Endometrial microvascular endothelial cells (primary cell): ENCODE results near the gene BNC2. TPM values are rescaled to one million over a fixed set of nuclear protein-coding genes. Genes with fewer than 3 reads are reported as not detected.
"Not testable (repeated sequence)": the region's sequence is repeated elsewhere in the genome, so short reads cannot be mapped to it uniquely, and the experiment has no call there.

Experiments
- in situ Hi-C: cut with HindIII; loops from 2 replicates; pipeline ENCODE4 v1.10.0; 2017; ENCODE audit warnings: low sequenced_read_pairs, low pct_unique_long_range_greater_than_20kb; ENCODE audit errors: inconsistent ontology term
- total RNA-seq: library from RNA; depleted of rRNA; stranded (reverse); fragments of >200 nt; gene quantifications from one replicate; pipeline ENCODE4 v1.2.3, GENCODE V29; 2015; ENCODE audit errors: inconsistent ontology term

Gene BNC2, protein sequence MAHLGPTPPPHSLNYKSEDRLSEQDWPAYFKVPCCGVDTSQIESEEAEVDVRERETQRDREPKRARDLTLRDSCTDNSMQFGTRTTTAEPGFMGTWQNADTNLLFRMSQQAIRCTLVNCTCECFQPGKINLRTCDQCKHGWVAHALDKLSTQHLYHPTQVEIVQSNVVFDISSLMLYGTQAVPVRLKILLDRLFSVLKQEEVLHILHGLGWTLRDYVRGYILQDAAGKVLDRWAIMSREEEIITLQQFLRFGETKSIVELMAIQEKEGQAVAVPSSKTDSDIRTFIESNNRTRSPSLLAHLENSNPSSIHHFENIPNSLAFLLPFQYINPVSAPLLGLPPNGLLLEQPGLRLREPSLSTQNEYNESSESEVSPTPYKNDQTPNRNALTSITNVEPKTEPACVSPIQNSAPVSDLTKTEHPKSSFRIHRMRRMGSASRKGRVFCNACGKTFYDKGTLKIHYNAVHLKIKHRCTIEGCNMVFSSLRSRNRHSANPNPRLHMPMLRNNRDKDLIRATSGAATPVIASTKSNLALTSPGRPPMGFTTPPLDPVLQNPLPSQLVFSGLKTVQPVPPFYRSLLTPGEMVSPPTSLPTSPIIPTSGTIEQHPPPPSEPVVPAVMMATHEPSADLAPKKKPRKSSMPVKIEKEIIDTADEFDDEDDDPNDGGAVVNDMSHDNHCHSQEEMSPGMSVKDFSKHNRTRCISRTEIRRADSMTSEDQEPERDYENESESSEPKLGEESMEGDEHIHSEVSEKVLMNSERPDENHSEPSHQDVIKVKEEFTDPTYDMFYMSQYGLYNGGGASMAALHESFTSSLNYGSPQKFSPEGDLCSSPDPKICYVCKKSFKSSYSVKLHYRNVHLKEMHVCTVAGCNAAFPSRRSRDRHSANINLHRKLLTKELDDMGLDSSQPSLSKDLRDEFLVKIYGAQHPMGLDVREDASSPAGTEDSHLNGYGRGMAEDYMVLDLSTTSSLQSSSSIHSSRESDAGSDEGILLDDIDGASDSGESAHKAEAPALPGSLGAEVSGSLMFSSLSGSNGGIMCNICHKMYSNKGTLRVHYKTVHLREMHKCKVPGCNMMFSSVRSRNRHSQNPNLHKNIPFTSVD
- total RNA-seq: 18.7 TPM

DNA sequence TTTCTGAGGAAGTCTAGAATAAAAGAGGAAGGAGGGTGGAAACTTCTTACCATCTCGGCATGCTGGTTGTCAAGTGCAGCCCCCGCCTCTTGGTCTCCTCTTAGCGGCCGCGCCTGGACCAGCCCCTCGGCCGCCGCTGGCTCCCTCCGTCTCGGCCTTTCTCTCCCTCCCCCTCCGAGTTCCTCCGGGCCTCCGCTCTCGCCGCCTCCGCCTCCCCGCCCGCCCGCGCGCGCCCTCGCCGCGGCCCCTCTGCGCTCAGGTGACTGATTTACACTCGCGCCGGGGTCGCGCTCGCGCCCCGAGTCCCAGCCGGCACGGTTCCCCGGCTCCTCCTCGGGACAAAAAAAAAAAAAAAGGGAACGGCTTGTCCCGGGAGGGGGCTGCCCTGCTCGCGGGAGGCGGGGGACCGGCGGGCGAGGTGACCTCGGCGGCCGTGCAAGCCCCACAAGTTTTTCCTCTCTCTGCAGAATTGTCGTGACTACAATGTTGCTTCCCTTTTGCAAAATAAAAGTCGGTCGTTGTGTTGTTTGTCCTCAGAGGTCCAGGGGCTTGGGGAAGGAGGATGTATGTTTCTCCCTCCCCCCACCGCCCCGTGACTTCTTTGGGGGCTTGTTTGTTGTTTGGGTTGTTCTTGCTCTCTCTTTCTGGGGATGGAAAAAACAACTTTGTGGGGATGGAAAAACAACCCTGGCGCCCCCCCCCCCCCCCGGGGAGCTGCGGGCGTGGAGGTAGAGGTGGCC, at the start of gene BNC2:
Gene BNC2 (minus strand): TSS at position 75 of the 740 bp plus-strand sequence. CDS start 22 bp downstream, at position 53.
- in situ Hi-C loops: no loop called here

DNA sequence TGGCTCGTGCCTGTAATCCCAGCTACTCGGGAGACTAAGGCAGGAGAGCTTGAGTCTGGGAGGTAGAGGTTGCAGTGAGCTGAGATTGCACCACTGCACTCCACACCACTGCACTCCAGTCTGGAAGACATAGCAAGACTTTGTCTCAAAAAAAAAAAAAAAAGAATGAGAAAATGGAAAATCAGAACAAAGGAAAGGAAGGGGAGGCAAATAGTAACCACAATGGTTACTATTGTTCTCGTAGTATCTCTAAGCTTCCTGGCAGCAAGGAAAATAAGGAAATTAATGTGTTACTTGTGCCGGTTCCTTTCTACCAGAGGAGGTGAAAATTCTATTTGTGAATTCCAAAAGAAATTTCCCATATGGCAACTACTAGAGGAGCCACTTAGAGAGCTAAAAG, 48.5 kb upstream of the BNC2 start:
- in situ Hi-C loops: no loop called here

DNA sequence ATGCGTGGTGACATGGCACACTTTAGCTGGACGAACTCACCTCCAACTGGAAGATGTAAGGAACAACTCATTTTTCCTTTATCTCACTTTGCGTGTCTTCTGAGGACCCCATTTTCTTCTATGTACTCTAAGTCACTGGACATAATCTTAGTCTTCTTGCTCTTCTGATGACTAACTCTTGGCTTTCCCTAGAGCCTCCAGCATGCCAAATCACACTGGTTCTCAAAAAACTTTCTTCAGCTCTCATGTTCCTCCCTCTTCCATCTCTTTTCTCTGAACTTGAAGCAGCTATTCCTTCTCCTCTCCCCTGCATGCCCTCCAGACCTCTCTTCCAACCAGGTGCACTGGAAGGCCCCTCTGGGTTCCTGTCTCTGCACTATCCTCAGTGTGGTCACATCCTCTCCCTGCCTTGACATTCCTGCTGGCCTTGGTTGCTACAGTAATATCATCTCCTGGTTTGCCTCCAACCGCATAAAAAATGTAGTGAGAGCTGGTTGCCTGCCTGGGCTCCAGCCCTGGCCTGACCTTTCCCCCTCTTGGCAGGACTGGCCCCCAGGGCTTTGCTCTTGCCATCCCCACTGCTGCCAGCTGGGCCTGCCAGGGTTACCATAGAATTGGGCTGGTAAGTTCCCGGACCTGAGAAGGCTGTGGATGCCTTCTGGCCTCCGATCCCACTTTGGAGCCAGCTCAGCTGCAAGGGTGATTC, 44.8 kb upstream of the BNC2 start:
- in situ Hi-C loops: no loop called here

DNA sequence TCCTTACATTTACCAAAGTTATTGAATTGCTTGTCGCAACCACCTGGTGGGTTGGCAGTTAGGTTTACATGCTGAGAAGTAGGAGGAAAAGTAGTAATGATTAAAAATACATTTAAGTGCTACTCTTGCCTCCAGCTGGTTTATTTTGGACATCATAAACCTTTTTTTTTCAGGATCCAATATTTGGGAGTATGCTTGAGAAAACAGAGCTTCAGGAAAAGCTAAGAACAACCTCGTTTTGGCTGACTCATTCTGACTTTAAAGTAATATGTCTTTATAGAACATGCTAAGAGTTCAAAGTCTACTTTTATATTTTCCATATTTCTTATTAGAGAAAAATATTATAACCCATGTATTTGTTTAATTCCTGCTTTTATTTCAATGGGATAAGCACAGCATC, 41.7 kb upstream of the BNC2 start:
- in situ Hi-C loops: no loop called here

DNA sequence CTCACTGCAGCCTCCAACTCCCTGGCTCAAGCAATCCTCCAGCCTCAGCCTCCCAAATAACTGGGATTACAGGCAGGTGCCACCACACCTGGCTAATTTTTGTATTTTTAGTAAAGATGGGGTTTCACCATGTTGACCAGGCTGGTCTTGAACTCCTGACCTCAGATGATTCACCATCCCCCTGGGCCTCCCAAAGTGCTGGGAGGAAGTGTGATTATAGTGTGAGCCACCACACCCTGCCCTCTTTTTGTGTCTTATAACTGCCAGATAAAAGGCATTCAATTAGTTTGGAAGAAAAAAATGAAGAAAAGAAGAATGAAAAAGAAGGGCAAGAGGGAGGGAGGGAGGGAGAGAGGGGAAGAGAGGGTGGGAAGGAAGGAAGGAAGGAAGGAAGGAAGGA, 37.7 kb upstream of the BNC2 start:
- in situ Hi-C loops: not testable (repeated sequence)

DNA sequence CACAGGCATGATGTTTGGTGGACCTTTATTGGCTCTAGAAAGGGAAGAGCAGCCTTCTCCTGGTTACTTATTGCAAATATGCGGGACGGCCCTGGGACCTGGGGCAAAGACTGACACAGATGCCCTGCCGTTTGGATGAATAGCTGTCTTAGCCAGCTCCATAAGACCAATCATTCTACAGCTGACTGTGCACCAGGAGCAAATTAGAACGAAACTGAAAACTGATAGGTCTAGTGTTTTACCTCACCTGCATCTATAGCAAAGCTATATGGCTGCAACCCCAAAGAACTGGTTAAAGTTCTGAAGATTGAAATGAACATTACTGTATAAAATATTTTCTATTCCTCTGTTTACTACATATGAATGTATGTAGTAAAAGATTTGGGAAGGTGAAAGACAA, 34.2 kb upstream of the BNC2 start:
- in situ Hi-C loops: no loop called here

DNA sequence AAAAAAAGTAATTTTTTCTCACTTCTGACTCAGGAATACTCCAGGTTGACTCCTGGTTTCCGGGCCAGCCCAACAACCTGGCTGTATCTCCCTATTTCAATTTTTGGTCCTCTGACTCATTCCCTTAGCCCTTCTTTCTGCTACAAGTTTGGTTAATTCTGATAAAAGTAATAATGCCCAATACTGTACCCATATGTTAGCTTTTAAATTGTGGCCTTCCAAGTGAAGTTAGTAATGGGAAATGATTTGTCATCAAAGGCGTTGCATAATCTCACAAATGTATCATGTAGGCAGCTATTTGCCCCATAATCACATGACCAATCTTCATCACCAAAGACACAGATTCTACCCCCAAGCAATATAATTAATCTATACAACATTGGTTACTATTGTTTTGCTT, 31.1 kb upstream of the BNC2 start:
- in situ Hi-C loops: no loop called here

DNA sequence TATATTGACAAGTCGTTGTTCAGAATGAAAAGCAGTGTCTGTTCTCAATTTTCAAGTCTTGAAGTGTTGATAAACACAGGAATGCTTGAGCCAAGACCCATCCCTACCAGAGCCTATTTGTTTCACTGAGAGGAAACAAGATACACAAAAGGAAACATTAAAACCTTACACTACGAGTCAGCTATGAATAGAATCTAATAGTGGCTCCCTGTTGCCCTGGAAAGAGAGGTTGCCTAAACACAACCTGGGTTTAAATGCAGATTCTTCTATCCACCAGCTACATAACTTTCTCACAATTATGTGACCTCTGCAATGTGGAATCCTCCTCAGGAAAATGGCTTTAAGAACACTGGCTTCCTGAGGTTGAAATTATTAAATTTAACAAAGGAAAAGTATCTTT, 29.1 kb upstream of the BNC2 start:
- in situ Hi-C loops: no loop called here

DNA sequence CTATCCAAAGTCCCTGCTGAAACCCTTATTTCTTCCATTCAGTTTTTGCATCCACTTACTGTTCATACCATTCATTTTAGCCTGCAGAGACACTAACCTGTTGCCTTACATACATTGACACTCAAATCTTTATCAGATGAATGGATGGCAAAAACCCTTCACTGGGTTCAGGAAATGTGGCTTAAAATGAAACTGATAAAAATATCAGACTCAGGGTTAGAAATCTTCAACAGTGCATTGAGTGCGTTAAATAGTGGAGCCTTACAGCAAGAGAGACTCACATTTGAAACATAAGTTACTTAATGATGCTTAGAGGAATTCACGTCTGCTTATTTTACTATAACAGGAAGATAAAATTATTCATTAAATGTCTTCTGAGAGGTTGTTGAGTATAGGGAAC, 28.0 kb upstream of the BNC2 start:
- in situ Hi-C loops: no loop called here

DNA sequence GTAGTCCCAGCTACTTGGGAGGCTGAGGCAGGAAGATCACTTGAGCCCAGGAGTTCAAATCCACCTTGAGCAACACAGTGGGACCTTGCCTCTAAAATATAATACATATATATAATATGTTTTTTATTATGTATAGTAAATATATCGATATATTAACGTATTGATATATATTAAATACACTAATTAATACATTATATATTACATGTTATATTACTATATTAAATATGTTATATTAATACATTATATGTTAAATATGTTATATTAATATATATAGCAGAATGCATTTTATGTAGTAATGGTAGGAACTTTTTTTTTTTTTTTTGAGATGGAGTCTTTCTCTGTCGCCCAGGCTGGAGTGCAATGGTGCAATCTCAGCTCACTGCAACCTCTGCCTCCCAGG, 18.1 kb upstream of the BNC2 start:
- in situ Hi-C loops: no loop called here

DNA sequence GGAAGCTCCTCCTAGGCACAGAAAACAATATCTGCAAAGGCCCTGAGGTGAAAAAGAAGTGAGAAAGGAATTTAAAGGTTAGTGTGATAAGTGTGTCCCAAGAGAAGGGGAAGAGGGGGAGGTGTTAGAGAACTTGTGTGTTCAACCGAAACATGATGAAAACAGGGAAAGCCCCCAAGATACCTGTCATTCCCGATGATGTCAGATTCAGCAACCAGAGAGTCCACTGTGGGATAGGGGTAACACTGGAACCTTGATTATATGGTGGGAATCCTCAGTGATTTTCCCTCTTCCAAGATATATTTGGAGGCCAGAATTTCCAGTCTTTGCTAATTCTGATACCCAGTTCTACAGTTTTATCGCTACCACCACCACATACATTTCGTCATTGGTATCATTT, 15.5 kb upstream of the BNC2 start:
- in situ Hi-C loops: no loop called here

DNA sequence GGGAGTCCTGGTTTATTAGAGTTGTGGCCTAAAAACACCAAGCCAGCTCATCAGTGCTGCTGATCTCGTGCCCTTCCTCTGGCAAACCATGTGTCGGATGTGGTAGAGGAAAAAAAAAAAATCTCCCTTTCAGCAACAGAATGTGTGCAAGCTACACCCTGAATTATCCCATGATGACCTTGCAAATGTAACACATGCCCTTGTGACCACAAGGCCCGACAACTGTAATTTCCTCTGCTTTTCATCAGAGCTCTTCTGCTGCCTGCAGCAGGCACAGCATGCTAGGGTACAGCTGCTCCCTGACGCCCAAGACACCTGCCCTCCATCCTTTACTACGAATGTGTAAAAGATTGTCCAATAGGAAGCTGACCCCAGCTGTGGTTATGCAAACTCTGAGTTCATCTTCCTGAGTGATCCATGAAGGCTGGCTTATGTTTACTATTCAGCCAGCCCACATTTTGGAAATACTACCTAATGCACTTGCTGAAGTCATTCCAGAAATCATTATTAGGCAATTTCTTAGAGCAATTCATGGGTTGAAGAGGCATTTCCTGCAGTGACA, 14.6 kb upstream of the BNC2 start:
- in situ Hi-C loops: no loop called here

DNA sequence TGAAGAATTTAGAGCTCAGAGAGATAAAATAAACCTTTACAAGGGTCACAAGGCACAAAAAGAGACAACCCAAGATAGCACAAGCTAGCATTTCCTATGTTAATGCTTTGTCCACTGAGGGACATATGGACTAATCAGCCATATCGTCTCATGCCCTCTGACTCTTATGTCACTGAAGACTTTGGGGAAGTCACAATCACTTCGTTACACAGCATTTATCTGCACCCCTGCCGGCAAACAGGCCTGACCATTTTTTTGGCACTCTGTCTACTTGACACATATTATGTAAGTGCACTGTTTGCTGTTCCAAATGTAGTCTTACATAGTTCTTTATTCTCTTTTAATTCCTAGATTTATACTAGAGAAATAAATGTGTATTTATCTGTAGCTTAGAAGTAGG, 13.9 kb upstream of the BNC2 start:
- in situ Hi-C loops: no loop called here

DNA sequence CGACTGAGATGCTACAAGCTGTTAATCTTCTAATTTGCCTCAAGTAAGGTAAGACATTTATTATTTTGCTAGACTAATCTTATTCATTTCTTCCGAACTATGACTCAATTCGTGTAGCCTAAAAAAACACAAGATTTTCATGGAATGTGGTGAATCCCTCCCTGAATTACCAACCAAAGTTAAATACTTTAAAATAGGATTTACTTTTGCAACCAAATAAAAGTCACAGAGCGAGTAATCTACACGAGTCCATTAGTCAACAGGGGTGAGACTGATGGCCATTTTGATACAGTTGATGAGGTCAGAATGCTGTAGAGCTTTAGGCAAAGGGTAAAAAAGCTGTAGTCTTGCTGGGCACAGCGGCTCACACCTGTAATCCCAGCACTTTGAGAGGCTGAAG, 13.1 kb upstream of the BNC2 start:
- in situ Hi-C loops: no loop called here

DNA sequence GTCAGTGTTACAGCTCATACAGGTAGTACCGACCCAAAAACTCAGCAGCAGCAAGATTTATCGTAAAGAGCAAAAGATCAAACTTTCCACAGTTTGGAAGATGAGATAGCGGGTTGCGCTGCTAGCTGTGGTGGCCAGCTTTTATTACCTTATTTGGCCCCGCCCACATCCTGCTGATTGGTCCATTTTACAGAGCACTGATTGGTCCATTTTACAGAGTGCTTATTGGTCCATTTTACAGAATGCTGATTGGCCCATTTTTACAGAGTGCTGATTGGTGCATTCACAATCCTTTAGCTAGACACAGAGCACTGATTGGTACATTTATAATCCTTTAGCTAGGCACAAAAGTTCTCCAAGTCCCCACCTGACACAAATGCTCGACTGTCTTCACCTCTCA, 12.0 kb upstream of the BNC2 start:
- in situ Hi-C loops: not testable (repeated sequence)

DNA sequence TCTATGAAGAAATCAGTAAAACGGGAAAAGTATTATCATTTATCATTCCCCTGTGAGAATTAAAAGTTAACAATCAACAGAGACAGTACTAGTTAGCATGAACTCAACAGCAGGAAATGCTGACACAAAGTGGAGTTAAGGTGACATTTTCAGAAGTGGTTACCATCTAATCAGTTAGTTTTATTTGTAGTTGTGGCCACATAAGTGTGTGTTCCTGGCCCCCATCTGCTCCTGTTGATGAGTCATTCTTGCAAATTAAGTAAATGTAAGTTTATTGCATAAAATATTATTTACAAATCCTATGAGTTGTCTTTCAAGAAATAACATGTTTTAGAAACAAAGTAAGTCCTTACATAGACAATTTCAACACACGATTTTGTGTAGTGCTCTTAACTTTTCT, 8.9 kb upstream of the BNC2 start:
- in situ Hi-C loops: no loop called here

DNA sequence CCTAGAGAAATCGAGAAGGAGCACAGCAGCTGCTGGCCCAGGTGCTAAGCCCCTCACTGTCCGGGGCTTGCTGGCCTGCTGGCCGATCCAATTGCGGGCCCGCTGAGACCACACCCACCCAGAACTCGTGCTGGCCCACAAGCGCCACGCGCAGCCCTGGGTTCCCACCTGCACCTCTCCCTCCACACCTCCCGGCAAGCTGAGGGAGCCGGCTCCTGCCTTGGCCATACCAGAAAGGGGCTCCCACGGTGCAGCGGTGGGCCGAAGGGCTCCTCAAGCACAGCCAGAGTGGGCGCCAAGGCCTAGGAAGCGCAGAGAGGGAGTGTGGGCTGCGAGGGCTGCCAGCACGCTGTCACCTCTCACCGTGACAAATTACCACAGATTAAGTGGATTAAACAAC, 6.8 kb upstream of the BNC2 start:
- in situ Hi-C loops: no loop called here

DNA sequence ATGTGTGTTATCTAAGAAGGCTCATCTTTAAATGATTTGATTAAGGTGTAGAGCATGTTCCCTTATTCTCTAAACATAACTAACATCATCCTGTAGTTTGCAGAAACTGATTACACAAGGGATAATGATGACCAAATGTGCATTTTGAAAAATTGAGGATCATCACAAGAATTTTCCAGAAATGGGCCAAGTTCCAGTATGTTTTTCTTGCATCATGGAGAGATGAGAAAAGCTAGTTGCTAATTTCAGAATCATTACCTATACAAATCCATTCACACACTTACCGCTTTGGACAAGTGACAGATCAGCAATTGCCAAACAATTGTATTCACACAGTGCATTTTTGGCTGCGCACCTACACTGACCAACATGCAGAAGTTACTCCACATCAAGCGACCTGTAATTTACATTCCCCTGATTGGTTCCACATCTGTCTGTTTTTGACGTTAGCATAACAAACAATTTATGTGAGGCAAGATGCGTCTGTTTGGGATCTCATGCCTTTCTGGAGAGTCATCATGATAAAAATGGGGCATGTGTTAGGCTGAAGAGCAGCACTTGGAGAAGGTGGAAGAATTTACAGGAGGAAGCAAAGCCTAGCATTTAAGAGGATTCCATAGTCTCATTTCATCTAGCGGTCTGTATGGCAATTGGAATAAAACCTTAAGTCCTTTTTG, 2.8 kb upstream of the BNC2 start:
- in situ Hi-C loops: no loop called here
